Karpas-422 (cell line): ENCODE results near the gene LHFPL6. TPM values are rescaled to one million over a fixed set of nuclear protein-coding genes. Genes with fewer than 3 reads are reported as not detected.

Source experiments
- DNase-seq: peaks from one replicate; pipeline ENCODE4 v3.0.0-alpha.2; 2015
- H2AFZ ChIP-seq: fragments of 200-600 bp; sonication (generic); 2 replicates; pipeline ENCODE4 v1.6.1; 2014; ENCODE audit warnings: antibody characterized with exemption, low read length, mixed read lengths
- H3K27ac ChIP-seq: fragments of 200-600 bp; sonication (generic); 2 replicates; pipeline ENCODE4 v1.5.1; 2014; ENCODE audit warnings: mild to moderate bottlenecking, low read length, moderate library complexity
- H3K27me3 ChIP-seq: fragments of 200-600 bp; sonication (generic); 2 replicates; pipeline ENCODE4 v1.6.1; 2014; ENCODE audit warnings: low read length, mixed read lengths
- H3K36me3 ChIP-seq: fragments of 200-600 bp; sonication (generic); 2 replicates; pipeline ENCODE4 v1.6.1; 2014; ENCODE audit warnings: low read length, mixed read lengths; ENCODE audit not compliant: insufficient read depth
- H3K4me1 ChIP-seq: fragments of 200-600 bp; sonication (generic); 2 replicates; pipeline ENCODE4 v1.6.1; 2014; ENCODE audit warnings: mild to moderate bottlenecking, low read length, mixed read lengths
- H3K4me2 ChIP-seq: fragments of 200-600 bp; sonication (generic); 2 replicates; pipeline ENCODE4 v1.6.1; 2014; ENCODE audit warnings: low read length, low read depth, mild to moderate bottlenecking; ENCODE audit not compliant: poor library complexity, severe bottlenecking
- H3K4me3 ChIP-seq: fragments of 200-600 bp; sonication (generic); 2 replicates; pipeline ENCODE4 v1.5.1; 2014; ENCODE audit warnings: mild to moderate bottlenecking, antibody characterized with exemption, low read length, mixed read lengths
- H3K79me2 ChIP-seq: fragments of 200-600 bp; sonication (generic); 2 replicates; pipeline ENCODE4 v1.6.1; 2014; ENCODE audit warnings: mild to moderate bottlenecking, low read length, mixed read lengths
- H3K9ac ChIP-seq: fragments of 200-600 bp; sonication (generic); 2 replicates; pipeline ENCODE4 v1.6.0; 2014; ENCODE audit warnings: low read length
- H3K9me2 ChIP-seq: fragments of 200-600 bp; sonication (generic), shearing (Covaris generic); replicated peaks from 2 replicates; pipeline ENCODE4 v1.6.0; 2014; ENCODE audit warnings: mild to moderate bottlenecking, low read length, moderate library complexity; ENCODE audit not compliant: insufficient read depth
- H3K9me3 ChIP-seq: fragments of 300-700, 200-600 bp; sonication (generic); 2 replicates; pipeline ENCODE4 v1.6.1; 2014; ENCODE audit warnings: low read length, mixed read lengths
- H4K20me1 ChIP-seq: fragments of 200-600 bp; sonication (generic); 2 replicates; pipeline ENCODE4 v1.6.1; 2014; ENCODE audit warnings: mild to moderate bottlenecking, antibody characterized with exemption, low read length, low read depth; ENCODE audit not compliant: insufficient read depth
- total RNA-seq: library from RNA; depleted of rRNA; stranded (reverse); fragments of >200 nt; shearing (Covaris generic); gene quantifications from 2 replicates; pipeline ENCODE4 v1.2.3, GENCODE V29; 2014; ENCODE audit warnings: low replicate concordance

Gene LHFPL6
- total RNA-seq, 1 experiment from 2014 or later = not detected

DNA sequence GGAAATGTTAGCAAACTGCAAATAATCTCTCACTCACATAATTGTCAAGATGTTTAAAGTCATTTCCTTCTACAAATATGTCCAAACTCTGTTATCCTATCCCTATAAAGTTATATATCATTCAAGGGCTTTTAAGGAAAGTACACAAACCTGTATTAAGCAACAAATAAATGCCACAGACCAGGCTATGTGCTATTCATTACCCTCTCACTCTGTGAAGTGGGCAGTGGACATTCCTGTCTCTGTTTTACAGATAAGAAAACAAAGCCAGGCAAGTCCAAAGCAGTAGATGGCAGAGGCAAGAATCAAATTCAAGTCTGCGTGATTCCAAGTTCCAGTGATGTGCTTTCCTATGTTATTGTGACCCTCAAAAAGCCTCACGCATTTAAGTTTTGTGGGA, 140.6 kb downstream of the LHFPL6 start:
- DNase-seq = no peak
- Histone ChIP-seq H3K9ac (no peak overlapping the region), H3K27ac (no peak overlapping the region), H3K9me2 (no peaks in the 10 kb centered on the region), H3K4me3 (no peak overlapping the region), H3K4me2 (no peak overlapping the region), H3K27me3 (no peaks in the 10 kb centered on the region), H3K79me2 (no peaks in the 10 kb centered on the region), H3K9me3 (no peaks in the 10 kb centered on the region), H3K36me3 (no peaks in the 10 kb centered on the region), H4K20me1 (no peaks in the 10 kb centered on the region), H3K4me1 (no peaks in the 10 kb centered on the region), H2AFZ (no peak overlapping the region)

DNA sequence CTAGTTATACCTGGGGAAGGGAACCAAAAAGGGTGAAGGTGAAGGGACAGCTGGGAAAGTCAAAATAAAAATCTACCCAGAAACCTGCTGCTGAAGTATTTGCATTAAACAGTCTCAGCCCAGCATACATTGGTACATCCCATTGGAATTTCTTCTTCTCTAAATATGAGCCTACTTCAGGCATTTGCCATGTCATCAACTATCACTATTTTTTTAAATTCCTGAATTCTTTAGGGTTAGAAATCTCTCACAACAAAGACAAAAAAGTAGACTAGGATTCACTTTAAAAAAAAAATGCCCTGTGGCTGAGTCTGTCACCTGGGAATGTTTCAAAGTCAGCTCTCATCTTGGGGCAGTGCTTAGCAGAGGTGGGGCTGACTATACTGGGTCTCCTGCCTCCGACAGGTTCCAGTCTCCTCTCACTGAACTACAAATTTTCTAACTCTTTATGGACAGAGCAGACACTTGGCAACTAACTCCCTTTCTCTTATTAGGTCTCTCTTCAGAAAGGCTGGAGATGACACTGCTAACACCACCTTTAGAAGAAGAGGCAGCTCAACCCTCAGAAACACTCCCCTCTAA, 141.2 kb downstream of the LHFPL6 start:
- no peak overlapping the region for H3K27ac ChIP-seq

DNA sequence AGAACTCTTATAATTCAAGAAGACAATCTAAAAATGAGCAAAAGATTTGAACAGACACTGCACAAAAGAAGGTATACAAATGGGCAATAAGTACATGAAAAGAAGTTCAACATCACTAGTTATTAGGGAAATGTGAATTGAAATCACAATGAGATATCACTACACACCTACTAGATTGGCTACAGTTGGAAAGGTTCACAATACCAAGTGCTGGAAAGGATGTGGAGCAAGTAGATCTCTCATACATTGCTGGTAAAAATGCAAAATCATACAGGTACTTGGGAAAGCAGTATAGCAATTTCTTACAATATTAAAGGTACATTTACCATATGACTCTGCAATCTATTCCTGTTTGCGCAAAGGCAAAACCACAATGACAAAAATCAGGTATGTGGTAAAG, 145.7 kb downstream of the LHFPL6 start:
- H3K9me3 ChIP-seq = no peaks in the 10 kb centered on the region
- H2AFZ ChIP-seq = no peak overlapping the region

More for the DNA sequence above, 141.2 kb downstream of the LHFPL6 start:
- H3K4me3 ChIP-seq = no peak overlapping the region
- H3K79me2 ChIP-seq = no peaks in the 10 kb centered on the region
- H3K9me3 ChIP-seq = no peaks in the 10 kb centered on the region
- no peak overlapping the region for H2AFZ ChIP-seq
- H3K4me2 ChIP-seq = no peak overlapping the region
- H3K27me3 ChIP-seq = no peaks in the 10 kb centered on the region
- no peak for DNase-seq
- no peaks in the 10 kb centered on the region for H3K36me3 ChIP-seq
- H3K4me1 ChIP-seq = no peaks in the 10 kb centered on the region
- no peaks in the 10 kb centered on the region for H4K20me1 ChIP-seq
- H3K9ac ChIP-seq = no peak overlapping the region
- no peaks in the 10 kb centered on the region for H3K9me2 ChIP-seq

DNA sequence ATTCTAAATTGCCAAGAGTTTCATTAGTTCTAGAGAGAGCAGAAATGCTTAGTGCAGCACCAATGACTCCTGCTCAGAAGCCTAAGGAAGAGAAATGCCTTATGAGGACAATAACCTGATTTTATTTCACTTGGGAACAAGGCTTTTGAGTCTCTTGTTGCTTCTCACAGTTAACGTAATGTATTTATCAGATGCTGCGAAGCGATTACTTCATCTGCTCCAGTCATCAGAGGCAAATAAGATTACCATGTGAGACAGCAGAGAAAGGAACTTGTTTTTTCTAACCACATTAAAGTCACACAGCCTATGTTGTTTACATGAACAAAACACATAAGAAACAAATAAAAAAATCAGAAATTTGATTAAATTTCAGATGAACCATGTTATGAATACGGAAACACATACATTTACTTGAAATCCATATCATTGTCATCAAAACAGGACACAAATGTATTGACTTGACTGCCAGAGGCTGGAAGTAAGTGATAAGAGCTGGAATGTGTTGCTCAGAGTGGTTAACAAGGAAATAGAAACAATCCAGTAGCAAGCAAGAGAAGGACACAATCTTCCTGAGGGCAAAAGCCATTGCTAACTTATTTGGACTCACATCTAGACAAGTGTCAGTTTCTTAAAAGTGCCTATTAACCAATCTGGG, 147.3 kb downstream of the LHFPL6 start:
- Histone ChIP-seq H3K4me2 (no peak overlapping the region), H3K9me3 (no peaks in the 10 kb centered on the region), H3K36me3 (no peaks in the 10 kb centered on the region), H3K9ac (no peak overlapping the region), H3K4me1 (peaks cover 8% of the 10 kb centered on the region; the same call in 1 of the 2 replicates), H3K9me2 (no peaks in the 10 kb centered on the region), H3K27ac (no peak overlapping the region), H3K27me3 (no peaks in the 10 kb centered on the region), H3K79me2 (no peaks in the 10 kb centered on the region), H2AFZ (no peak overlapping the region), H4K20me1 (no peaks in the 10 kb centered on the region), H3K4me3 (no peak overlapping the region)
- no peak for DNase-seq

More for the DNA sequence above, 145.7 kb downstream of the LHFPL6 start:
- no peaks in the 10 kb centered on the region for H3K79me2 ChIP-seq
- H3K36me3 ChIP-seq = no peaks in the 10 kb centered on the region
- no peaks in the 10 kb centered on the region for H3K9me2 ChIP-seq
- H3K4me3 ChIP-seq = no peak overlapping the region
- no peaks in the 10 kb centered on the region for H3K4me1 ChIP-seq
- no peak overlapping the region for H3K27ac ChIP-seq
- H4K20me1 ChIP-seq = no peaks in the 10 kb centered on the region
- no peaks in the 10 kb centered on the region for H3K27me3 ChIP-seq
- no peak for DNase-seq
- H3K9ac ChIP-seq = no peak overlapping the region
- no peak overlapping the region for H3K4me2 ChIP-seq

DNA sequence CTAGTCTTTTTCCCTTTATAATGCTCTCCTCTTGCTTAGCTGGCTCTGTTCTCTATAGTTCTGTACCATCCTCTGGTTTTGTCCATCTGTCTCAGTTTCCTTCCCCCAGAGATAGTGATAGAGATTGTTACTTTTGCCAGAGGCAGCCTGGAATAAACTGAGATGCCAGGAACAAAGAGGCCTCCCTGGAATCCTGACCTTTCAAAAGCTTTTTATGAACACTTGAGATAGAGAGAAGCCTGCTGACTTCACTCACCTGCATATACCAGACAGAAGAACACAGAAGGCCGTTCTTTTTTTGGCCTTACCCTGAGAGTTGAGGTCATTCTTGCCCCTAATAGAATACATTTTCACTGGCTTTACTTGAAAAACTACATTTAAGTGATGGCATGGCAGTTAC, 150.2 kb downstream of the LHFPL6 start:
- Histone ChIP-seq H3K4me3 (no peak overlapping the region), H2AFZ (no peak overlapping the region), H4K20me1 (no peaks in the 10 kb centered on the region), H3K9ac (no peak overlapping the region), H3K79me2 (no peaks in the 10 kb centered on the region), H3K9me3 (no peaks in the 10 kb centered on the region), H3K4me1 (peaks cover 8% of the 10 kb centered on the region; the same call in 1 of the 2 replicates), H3K27ac (no peak overlapping the region), H3K36me3 (no peaks in the 10 kb centered on the region), H3K27me3 (no peaks in the 10 kb centered on the region), H3K9me2 (no peaks in the 10 kb centered on the region), H3K4me2 (no peak overlapping the region)
- DNase-seq = no peak

DNA sequence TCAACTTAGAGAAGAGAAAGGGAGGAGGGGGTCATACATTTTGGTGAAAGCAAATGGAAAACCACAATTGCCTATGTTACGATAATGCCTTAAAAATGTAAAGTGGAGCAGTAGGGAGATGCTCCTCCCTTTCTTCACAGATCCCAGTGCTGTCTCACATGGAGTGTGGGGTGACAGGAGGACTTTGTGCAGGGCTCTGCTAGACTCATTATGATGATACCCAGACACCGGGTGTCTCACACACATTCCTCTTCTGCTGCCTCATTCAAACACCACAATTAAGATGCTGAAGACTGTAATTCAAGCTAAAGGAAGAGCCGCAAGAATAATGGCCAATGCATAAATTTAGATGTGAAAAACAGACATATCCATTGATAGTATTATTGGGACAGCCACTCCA, 150.6 kb downstream of the LHFPL6 start:
- no peaks in the 10 kb centered on the region for H4K20me1 ChIP-seq
- no peak overlapping the region for H3K4me3 ChIP-seq
- peaks cover 8% of the 10 kb centered on the region; the same call in 1 of the 2 replicates for H3K4me1 ChIP-seq
- H3K36me3 ChIP-seq = no peaks in the 10 kb centered on the region
- DNase-seq = no peak
- no peak overlapping the region for H2AFZ ChIP-seq
- no peak overlapping the region for H3K27ac ChIP-seq
- H3K4me2 ChIP-seq = no peak overlapping the region
- H3K79me2 ChIP-seq = no peaks in the 10 kb centered on the region
- no peak overlapping the region for H3K9ac ChIP-seq
- H3K9me2 ChIP-seq = no peaks in the 10 kb centered on the region
- no peaks in the 10 kb centered on the region for H3K9me3 ChIP-seq
- no peaks in the 10 kb centered on the region for H3K27me3 ChIP-seq

DNA sequence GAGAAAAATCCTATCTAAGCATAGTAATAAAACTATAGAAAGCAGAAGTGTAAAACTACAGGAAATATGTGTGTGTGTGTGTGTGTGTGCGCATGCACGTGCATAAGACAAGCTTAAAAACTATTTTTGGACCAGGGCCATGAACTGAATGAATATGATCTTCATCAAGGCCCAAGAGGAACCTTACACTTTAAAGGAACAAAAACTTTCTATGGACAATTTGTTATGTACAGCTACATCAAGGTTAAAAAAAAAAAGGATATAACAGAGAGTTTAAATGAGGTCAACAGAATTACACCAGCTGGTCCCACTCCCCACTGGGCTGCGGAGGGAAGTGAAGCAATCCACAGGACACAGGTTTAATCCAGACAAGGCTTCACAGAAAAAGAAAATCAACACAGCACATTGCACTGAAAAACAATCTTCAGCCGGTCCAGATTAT, 151.1 kb downstream of the LHFPL6 start:
- Histone ChIP-seq H3K9me2 (no peaks in the 10 kb centered on the region), H3K27ac (no peak overlapping the region), H3K9ac (no peak overlapping the region), H3K4me3 (no peak overlapping the region), H3K4me2 (no peak overlapping the region), H3K4me1 (peaks cover 8% of the 10 kb centered on the region; the same call in 1 of the 2 replicates), H3K27me3 (no peaks in the 10 kb centered on the region), H3K36me3 (no peaks in the 10 kb centered on the region), H3K79me2 (no peaks in the 10 kb centered on the region), H3K9me3 (no peaks in the 10 kb centered on the region), H2AFZ (no peak overlapping the region), H4K20me1 (no peaks in the 10 kb centered on the region)
- peak; percentile 55 for DNase-seq

DNA sequence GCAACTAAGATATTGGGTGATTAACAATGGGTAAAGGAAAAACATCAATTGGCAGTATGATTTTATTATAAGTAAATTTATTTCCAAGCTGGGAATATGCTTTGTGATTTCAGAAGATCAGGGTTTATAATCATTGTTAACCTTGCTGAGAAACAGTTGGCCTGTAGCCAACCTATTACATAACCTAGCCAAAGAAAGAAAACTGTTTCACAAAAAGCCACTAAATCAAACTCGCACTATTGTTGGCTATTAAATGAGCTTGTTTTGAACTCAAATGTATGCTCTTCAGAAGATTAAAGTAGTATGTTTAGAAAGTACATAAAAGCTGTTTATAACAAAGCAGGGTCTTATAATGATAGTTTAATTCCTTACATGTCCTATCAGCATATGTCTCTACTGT, 151.7 kb downstream of the LHFPL6 start:
- Histone ChIP-seq H3K9me3 (no peaks in the 10 kb centered on the region), H3K4me3 (no peak overlapping the region), H3K9ac (no peak overlapping the region), H3K36me3 (no peaks in the 10 kb centered on the region), H3K9me2 (no peaks in the 10 kb centered on the region), H2AFZ (no peak overlapping the region), H4K20me1 (no peaks in the 10 kb centered on the region), H3K27me3 (no peaks in the 10 kb centered on the region), H3K79me2 (no peaks in the 10 kb centered on the region), H3K4me2 (no peak overlapping the region), H3K4me1 (peaks cover 8% of the 10 kb centered on the region; the same call in 1 of the 2 replicates), H3K27ac (no peak overlapping the region)
- DNase-seq = no peak
